Sigmoid colon (tissue), 4 donors: ENCODE results near the gene DZIP1.

Source experiments
- CTCF ChIP-seq, 4 experiments: fragments of 450-650 bp in 3 of 4; fragments of 200-600 bp in 1 of 4; IDR thresholded peaks; one replicate each; pipeline ENCODE4 v1.5.1; 2016 to 2019; ENCODE audit warnings: antibody characterized with exemption in 4 of 4, mild to moderate bottlenecking in 3 of 4, moderate library complexity in 2 of 4
- POLR2A ChIP-seq, 2 donors: fragments of 450-650 bp; IDR thresholded peaks; one replicate each; pipeline ENCODE4 v1.6.1; 2016; ENCODE audit warnings: antibody characterized with exemption in 2 of 2, mild to moderate bottlenecking in 2 of 2, moderate library complexity in 2 of 2
- POLR2AphosphoS5 ChIP-seq, 4 donors: sonication (generic); formaldehyde crosslinking; IDR thresholded peaks; one replicate each; pipeline ENCODE4 v1.6.1; 2017; ENCODE audit warnings: antibody characterized with exemption in 4 of 4

GRCh38 chr13:95585867-95586266 is 58.6 kb downstream of the DZIP1 start:
- TF ChIP-seq POLR2AphosphoS5 (IDR thresholded peaks at IDR 0.05) = no peak
- no peak for TF ChIP-seq CTCF (IDR thresholded peaks at IDR 0.05)
- no peak for TF ChIP-seq POLR2A (IDR thresholded peaks at IDR 0.05)
